NCI-H2196 (cell line): Measurements from ENCODE around the gene ASPA.
"Not testable (repeated sequence)": the region's sequence is repeated elsewhere in the genome, so short reads cannot be mapped to it uniquely, and the experiment has no call there.

Experiments used
- DNase-seq: peaks from one replicate; lab custom pipeline; 2025; ENCODE audit not compliant: unreplicated experiment; lab: John Stamatoyannopoulos, UW

The ASPA gene

GRCh38 chr17:3507071-3507470, 31.3 kb downstream of the ASPA start:
- DNase-seq = no peak

GRCh38 chr17:3507869-3508268, 32.1 kb downstream of the ASPA start:
- no peak for DNase-seq

DNA sequence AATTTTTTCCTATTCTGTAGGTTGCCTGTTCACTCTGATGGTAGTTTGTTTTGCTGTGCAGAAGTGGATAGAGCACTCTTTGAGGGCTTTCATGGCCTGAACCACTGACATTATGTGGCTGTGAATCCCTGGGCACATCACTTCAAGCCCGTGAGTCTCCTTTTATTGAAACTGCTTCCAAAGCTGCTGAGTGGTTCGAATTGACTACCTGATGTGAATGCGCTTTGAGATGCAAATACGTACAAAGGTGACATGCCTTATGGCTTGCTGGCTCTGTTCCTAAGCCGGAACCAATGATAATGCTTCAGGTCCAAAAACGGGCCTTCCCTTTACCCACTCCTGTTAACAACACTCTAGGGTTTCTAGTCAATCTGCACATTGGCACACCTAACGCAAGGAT, 34.3 kb downstream of the ASPA start:
- DNase-seq = no peak

- no peak for DNase-seq
Measured at GRCh38 chr17:3511852-3512504, 36.2 kb downstream of the ASPA start.

- DNase-seq = no peak
Measured at GRCh38 chr17:3512505-3513171, 36.8 kb downstream of the ASPA start.

DNA sequence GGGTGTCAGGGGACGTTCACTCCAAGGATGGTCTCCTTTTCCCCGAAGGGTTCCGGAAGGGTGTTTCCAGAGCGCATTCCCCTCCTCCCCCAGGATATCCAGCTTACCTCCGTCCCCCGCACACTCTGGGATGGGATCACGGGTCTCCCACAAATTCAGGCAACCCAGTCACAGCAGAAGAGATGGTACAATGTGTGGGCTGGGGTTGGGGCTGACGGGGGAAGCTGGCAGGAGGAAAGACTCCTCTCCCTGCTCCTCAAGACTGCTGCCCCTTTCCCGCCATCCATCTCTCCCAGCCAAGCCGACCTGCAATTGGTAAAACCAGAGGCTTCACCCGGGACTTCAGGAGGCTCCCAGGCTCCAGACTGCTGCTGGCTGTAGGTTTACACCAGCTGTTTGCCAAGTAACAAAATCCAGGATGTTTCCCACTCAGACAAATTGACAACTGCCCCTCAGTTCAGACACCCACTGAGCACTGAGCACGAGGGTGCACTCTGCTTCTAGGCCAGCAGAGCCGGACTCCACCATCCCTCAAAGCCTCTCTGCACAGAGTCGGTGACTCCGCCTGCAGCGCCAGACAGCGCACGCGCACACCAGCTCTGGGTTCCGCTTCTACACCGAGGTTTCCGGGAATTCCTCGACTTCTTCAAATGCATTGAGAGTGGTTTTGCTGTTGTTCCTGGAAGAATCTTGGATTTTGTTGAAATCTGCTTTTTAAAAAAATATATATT, 37.7 kb downstream of the ASPA start:
- no peak for DNase-seq

GRCh38 chr17:3514167-3514566, 38.4 kb downstream of the ASPA start:
- not testable (repeated sequence) for DNase-seq

DNA sequence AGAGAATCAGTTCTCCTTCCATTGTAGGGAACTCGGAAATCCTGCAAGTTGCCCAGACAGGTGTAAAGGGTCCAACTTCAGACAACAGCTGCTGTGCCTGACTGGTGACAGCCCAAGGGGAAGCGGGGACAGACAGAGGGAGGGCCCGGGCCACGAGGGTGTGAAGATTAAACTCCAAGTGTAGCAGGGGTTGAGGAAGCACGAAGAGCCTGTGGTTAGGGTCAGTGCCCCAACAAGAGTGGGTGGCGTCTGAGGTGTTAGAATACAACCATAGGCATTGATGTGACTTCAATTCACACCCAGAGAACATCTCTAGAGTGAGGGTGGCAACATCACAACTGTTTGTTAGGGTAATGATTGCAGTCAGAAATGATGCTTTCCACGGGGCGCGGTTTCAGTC, 39.1 kb downstream of the ASPA start:
- no peak for DNase-seq

GRCh38 chr17:3519472-3519871, 43.7 kb downstream of the ASPA start:
- DNase-seq = not testable (repeated sequence)

GRCh38 chr17:3524024-3524423, 48.2 kb downstream of the ASPA start:
- DNase-seq = no peak

DNA sequence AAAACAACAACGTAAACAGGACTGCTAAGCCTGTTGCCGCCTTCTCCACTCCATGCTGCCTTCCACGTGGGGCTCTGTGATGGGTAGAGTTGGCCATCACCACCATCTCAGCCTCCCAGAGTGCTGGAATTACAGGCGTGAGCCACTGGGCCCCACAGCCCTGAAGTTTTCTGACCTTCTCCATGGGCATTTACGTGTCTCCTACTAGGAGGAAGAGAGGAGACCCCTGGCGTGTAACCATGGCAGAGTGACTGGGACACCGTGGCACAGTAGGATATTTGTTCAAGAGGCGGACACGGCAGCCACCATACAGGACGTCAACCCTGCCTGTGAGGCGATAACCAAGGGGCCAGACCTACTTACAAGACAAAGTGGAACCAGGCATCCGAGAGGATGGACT, 50.7 kb downstream of the ASPA start:
- DNase-seq = no peak

GRCh38 chr17:3526971-3527370, 51.2 kb downstream of the ASPA start:
- DNase-seq = no peak

- DNase-seq = no peak
Measured at GRCh38 chr17:3527468-3527867, 51.7 kb downstream of the ASPA start.

DNA sequence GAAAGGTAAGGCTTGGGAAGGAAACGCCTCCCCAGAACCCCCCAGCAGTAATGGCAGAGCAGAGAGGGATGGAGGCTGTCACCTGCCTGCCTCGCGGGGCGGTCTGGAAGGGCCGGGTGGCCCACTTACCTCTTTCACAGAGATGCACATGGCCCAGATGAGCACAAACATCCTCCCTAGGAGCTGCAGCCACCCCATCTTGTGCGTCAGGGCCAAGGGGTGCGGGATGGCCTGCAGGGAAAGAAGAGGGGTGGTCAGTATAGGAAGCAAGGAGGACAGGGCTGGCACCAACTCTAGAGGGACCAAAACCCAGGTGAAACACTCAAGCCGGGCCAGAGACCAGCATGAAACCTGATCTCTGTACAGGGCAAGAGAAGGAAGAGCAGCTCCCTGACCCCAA, 52.1 kb downstream of the ASPA start:
- no peak for DNase-seq

DNA sequence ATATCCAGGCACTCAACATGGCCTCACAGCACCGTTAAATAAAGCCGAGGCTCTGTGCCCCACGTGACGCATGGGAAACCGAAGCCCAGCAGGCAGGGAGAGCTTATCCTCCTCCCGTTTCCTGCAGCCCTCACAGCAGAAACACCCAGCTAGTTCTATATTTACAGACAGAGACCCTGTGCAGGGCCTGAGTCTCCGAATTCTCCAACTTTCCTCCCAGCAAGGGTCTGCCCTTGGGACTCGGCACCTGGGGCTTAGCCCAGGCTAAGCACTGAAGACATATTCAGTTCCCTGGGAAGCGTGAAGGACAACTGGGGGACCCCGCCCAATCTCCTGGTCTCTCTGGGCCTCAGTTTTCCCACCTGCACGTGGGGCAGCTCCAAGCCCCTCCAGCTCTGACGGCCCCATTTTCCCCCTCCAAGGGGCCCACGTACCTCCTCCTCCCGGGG, 52.6 kb downstream of the ASPA start:
- DNase-seq = no peak

GRCh38 chr17:3528880-3529511, 53.2 kb downstream of the ASPA start:
- DNase-seq = no peak

DNA sequence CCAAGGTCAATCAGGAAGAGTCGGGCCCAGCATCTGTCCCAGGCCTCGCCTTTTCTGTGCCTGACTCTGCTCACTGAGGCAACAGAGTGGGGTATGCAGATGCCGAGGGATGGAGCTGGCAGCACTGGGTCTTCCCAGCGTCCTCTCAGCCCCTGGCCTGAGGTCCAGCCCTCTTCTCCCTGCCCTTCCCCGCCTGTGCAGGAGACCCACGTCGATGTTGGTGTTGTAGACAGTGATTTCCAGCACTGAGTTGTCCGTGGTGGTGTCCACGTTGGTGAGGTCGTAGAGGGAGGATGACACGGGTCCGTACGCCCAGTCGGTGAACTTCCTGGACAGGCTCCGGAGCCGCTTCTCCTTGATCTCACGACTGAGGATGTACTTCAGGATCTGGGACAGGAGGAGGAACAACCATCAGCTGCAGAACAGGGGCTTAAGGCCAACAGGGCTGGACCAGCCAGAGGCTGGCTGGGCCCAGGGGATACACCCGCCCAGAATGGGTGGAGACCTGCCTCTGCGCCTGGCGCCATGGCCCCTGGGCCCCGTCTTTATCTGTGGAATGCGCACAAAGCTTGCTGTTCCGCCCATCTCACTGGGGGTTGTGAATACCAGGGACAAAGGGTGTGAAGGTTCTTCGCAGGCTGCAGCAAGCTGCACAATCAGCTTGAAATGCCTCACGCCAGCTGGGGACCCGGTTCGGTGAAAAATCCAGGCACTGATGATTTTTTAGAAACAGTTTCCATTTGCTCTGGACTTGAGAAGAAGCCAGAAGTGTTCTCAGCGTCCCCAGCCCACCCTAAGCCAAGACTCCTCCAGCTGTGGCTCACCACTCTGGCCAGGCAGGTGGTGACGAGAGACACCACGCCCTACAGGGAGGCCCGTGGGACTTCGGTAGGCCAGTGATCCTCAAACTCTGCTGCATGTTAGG, 54.3 kb downstream of the ASPA start:
- DNase-seq = no peak

DNA sequence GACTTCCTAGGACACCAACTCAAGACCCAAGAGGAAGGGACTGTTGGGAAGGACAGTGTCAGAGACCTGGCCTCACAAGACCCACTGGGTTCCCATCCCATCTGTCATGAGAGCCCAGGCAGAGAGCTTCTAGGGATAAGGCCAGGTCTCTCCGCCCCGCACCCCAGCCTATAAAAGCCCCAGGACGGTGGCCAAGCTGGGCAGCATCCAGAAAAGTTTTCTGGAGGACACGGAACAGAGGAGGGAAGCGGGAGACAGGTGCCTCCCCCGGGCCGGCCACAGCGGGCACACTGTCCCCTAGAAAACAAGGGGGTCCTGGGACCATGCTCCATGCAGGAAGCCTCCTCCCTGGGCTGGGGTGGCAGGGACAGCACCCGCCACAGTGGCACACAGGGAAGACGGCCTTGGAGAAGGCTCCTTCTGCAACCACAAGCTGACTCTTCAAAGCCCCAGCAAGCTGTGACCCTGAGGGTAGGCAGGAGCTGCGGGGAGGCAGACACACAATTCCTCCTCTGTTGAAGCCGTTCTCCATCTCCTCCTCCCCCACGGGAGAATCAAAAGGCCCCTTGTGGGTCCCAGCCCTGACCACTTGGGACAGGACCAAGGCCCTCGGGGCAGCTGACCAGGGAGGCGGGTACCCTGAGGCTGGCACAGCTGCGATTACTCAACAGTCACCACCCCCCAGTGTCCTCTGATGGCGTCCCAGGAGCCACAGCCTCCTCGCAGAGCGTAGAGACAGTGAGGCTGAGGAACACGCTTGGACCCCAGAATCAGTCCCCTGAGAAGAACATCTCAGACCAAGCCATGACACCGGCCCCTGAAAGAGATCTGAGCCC, 55.7 kb downstream of the ASPA start:
- DNase-seq = no peak

DNA sequence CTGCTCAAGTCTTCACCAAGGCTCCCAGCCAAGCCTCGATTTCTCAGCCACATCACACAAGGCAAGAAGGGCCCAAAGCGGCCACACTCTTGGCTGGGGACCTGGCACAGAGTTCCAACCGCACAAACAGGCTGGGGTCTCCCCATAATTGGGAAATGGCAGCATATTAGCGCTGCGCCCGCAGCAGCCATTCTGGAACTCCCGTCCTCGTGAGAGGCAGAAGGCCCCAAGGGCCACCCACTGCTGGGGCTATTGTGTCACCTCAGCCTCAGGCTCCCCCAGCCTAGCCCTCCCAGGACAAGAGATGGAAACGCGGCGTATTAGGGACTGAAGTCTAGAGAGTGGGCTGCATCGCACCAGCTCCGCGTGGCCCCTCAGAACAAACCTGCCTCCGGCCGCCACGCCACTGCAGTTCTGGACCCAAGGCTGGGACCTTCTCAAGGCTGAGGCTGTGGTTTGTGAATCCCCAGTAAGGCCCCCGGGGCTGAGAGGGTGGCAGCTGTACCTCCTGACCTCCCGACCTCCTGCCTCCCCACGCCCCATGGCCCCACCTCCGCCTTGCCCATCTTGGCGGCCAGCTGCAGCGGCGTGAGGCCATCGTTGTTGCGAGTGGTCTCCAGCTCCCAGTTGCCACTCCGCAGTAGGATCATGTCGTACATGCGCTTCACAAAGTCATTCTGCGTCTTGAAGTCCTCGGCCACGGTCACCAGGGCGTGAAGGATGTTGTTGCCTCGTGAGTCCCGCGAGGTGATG, 56.5 kb downstream of the ASPA start:
- no peak for DNase-seq
